ENCODE measurements around the gene HEPH.

HEPH gene

GRCh38 chrX:66149519-66149918 is 14.5 kb upstream of the HEPH start:
- TF ChIP-seq CTCF (IDR thresholded peaks at IDR 0.05; ENCODE audit: insufficient read depth, missing control alignments), result no peak
- DNase-seq (ENCODE audit: insufficient read length, low spot score) (no peak), FAIRE-seq (no peak)

- no peak for TF ChIP-seq CTCF (IDR thresholded peaks at IDR 0.05; ENCODE audit: insufficient read depth, missing control alignments)
- FAIRE-seq (no peak), DNase-seq (ENCODE audit: insufficient read length, low spot score) (no peak)
These were observed 13.9 kb upstream of the HEPH start for GRCh38 chrX:66150163-66150562.

- TF ChIP-seq CTCF (IDR thresholded peaks at IDR 0.05; ENCODE audit: insufficient read depth, missing control alignments), result no peak
- DNase-seq (ENCODE audit: insufficient read length, low spot score), result no peak
- no peak for FAIRE-seq
These were observed 1.7 kb upstream of the HEPH start for GRCh38 chrX:66162331-66162822.

- TF ChIP-seq CTCF (IDR thresholded peaks at IDR 0.05; ENCODE audit: insufficient read depth, missing control alignments), result no peak
- no peak for DNase-seq (ENCODE audit: insufficient read length, low spot score)
- FAIRE-seq, result no peak
These were observed 600 bp upstream of the HEPH start for GRCh38 chrX:66163447-66163846.

- TF ChIP-seq CTCF (IDR thresholded peaks at IDR 0.05; ENCODE audit: insufficient read depth, missing control alignments), result no peak
- DNase-seq (ENCODE audit: insufficient read length, low spot score) (no peak), FAIRE-seq (no peak)
These were observed 423 bp downstream of the HEPH start for GRCh38 chrX:66164470-66164869.

GRCh38 chrX:66164931-66165330 is 884 bp downstream of the HEPH start:
- no peak for FAIRE-seq
- no peak for TF ChIP-seq CTCF (IDR thresholded peaks at IDR 0.05; ENCODE audit: insufficient read depth, missing control alignments)

GRCh38 chrX:66166671-66167070 is 2.6 kb downstream of the HEPH start:
- DNase-seq (ENCODE audit: insufficient read length, low spot score), result no peak

More at GRCh38 chrX:66164931-66165330, 884 bp downstream of the HEPH start:
- DNase-seq (ENCODE audit: insufficient read length, low spot score), result no peak

More at GRCh38 chrX:66166671-66167070, 2.6 kb downstream of the HEPH start:
- TF ChIP-seq CTCF (IDR thresholded peaks at IDR 0.05; ENCODE audit: insufficient read depth, missing control alignments), result no peak
- no peak for FAIRE-seq

Data from D721Med (cell line).